SH-SY5Y (cell line): Measurements from ENCODE around the gene UST.

Experiments
- GATA2 ChIP-seq: IDR thresholded peaks from 2 replicates; pipeline ENCODE4 v1.6.1; 2011; ENCODE audit warnings: mild to moderate bottlenecking, low read depth, low read length
- GATA3 ChIP-seq: IDR thresholded peaks from 2 replicates; pipeline ENCODE4 v1.6.1; 2011; ENCODE audit warnings: low read depth, mild to moderate bottlenecking, low read length, moderate library complexity

- no peak for TF ChIP-seq GATA2
- TF ChIP-seq GATA3 = no peak
Measured at GRCh38 chr6:148998704-148999103, 251.9 kb downstream of the UST start.
